GM12873 (cell line): ENCODE measurements around the gene ATP8A1.

ENCODE experiments used
- CTCF ChIP-seq: IDR thresholded peaks from 2 replicates; pipeline ENCODE4 v1.5.1; 2012; ENCODE audit warnings: low read depth, mild to moderate bottlenecking, moderate library complexity, low read length, control low read depth; ENCODE audit not compliant: insufficient read depth; ENCODE audit errors: missing control alignments

ATP8A1 gene

DNA sequence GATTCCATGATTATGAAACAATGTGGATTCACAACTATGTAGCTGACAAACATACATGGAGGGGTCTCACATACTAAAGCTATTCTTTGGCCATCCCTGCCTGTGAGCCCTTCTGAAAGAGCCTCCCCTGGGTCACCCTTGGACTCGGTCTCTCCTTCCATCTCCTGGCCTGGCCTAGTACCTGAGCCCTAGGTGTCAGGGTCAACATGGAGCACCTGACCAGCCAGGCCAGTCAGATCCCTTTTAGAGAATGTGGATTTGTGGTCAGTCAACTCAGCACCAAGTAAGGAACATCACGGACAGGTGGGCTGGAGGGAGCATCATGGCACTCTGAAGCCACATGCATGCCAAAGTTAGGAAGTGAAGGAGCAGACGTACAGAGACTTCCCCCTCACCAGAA lies 16.3 kb downstream of the ATP8A1 start:
- no peak for TF ChIP-seq CTCF

- no peak for TF ChIP-seq CTCF
Measured at GRCh38 chr4:42638993-42639392, 17.9 kb downstream of the ATP8A1 start.

- TF ChIP-seq CTCF, result no peak
Measured at GRCh38 chr4:42638321-42638720, 18.6 kb downstream of the ATP8A1 start.

GRCh38 chr4:42637867-42638266 lies 19.0 kb downstream of the ATP8A1 start:
- no peak for TF ChIP-seq CTCF

DNA sequence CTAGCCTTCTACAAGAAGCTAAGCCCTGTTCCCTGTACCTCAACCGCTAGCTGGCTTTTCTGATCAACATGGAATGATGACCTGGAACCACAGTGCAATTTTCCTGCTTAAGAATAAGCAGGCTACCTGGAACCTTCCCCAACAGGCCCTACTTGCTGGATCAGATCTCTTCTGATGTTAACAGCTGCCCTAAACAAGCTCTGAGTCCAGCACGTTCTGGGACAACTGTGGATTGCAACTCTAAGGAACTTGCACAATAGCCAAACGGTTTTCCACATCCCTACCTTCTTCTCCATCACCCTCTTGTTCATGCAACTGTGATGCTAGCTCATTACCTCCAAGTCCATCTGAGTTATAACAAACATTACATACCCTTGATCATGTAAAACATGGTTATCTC lies 19.8 kb downstream of the ATP8A1 start:
- TF ChIP-seq CTCF, result no peak

- no peak for TF ChIP-seq CTCF
Measured at GRCh38 chr4:42636645-42636949, 20.3 kb downstream of the ATP8A1 start.

DNA sequence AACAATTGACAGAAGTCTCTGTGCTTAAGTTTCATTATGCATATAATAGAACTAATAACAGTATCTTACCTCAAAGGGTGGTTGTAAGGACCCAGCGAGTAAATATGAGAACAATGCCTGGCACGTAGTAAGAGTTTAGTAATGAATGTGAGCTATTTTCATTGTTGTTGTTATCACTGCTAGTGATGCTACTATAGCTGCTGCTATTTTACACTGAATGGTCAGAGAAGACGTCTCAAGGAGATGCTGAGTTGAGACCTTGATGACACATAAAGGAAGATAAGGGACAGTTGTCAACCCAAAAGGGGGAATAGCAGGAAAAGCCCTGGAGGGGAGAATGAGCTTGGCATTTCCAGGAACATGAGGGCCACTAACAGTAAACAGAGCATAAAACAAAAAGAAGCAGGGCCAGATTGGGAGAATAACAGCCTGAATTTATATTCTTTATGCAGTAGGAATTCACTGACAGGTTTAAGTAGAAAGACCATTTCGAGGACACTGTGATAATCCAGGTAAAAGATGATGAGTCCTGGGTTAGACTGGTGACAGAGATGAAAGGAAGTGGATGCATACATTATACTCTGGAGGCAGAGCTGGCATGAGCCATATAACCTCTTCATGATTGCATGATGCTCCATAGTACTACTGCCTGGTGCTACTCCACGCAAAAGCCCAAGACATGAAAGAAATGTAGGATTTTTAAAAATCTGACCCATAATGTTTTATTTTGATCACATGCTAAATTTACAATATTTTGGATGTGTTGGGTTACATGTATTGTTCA lies 23.1 kb downstream of the ATP8A1 start:
- no peak for TF ChIP-seq CTCF
